ENCODE measurements around the gene ARFGAP3.

ARFGAP3 gene

DNA sequence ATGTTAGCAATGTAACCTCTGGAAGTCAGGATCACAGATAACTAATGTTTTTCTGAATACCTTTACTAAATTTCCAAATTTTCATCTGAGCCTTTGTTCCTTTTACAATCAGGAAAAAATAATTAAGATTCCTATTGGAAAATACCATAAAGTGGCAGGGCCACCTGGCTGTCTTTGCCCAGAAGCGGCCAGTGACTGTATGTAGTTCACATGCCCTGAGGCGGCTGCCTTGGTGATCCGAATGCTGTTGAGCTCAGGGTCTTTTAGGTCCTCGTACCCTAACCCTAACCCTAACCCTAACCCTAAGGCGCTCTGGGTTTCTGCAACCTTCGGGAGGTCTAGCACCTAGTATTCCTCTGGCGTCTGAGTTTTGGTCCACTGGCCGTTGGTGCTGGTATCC lies 8.5 kb upstream of the ARFGAP3 start:
- DNase-seq (ENCODE audit: insufficient read length, low spot score): no peak
- no peak for FAIRE-seq

DNA sequence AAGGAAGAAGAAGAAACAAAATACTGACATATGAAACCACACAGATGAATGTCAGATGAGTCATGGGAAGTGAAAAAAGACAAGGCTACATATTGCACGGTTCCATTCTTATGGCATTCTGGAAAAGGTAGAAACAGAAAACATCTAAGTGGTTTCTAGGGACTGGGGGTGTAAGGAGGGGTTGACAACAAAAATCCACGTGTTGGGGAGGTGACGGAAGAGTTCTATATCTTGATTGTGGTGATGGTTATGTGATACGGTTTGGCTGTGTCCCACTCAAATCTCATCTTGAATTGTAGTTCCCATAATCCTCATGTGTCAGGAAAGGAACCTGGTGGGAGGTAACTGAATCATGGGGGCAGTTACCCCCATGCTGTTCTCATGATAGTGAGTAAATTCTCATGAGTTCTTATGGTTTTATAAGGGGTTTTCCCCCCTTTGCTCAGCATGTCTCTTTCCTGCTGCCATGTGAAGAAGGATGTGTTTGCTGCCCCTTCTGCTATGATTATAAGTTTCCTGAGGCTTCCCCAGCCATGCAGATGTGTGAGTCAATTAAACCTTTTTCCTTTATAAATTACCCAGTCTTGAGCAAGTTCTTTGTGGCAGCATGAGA lies 6.4 kb upstream of the ARFGAP3 start:
- DNase-seq (ENCODE audit: insufficient read length, low spot score) (peak; percentile 40), FAIRE-seq (no peak)

DNA sequence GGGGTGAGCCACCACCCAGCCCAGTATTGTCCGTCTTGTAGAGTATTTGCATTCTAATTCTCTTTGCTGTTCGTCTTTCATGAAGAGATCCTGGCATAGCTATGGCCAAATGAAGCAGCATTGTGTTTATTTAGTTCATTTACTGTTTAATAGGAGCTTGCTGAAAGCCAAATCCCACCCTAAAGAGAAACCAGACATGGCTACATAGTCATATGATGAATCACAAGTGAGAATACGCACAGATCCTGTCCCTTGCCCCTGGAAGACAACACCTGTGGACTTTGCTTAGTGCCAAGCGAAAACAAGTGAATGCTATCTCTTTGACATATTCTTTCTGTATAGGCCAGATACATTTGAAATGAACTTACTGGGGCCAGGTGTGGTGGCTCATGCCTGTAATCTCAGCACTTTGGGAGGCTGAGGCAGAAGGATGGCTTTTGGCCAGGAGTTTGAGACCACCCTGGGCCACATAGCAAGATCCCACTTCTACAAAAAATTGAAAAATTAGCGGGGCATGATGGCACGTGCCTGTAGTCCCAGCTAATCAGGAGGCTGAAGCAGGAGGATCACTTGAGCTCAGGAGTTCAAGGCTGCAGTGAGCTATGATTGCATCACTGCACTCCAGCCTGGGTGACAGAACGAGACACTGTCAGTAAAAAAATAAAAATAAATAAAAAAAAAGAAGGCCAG lies 5.1 kb upstream of the ARFGAP3 start:
- peak; percentile 22 for DNase-seq (ENCODE audit: insufficient read length, low spot score)
- FAIRE-seq: no peak

DNA sequence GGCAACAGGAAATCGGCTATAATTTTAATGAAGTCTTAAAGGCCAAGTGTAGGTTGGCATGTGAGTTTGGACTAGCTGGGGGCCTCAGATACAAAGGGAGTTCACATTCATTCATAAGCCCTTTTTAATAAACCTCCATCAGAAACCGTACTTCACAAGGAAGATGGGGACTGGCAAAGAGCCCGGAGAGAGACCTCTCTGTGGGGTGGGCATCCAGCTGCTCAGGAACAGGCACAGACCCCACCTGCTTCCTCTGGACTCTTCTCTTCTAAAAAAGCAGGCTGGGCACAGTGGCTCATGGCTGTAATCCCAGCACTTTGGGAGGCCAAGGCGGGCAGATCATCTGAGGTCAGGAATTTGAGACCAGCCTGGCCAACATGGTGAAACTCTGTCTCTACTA lies 3.9 kb upstream of the ARFGAP3 start:
- DNase-seq (ENCODE audit: insufficient read length, low spot score): no peak
- no peak for FAIRE-seq

DNA sequence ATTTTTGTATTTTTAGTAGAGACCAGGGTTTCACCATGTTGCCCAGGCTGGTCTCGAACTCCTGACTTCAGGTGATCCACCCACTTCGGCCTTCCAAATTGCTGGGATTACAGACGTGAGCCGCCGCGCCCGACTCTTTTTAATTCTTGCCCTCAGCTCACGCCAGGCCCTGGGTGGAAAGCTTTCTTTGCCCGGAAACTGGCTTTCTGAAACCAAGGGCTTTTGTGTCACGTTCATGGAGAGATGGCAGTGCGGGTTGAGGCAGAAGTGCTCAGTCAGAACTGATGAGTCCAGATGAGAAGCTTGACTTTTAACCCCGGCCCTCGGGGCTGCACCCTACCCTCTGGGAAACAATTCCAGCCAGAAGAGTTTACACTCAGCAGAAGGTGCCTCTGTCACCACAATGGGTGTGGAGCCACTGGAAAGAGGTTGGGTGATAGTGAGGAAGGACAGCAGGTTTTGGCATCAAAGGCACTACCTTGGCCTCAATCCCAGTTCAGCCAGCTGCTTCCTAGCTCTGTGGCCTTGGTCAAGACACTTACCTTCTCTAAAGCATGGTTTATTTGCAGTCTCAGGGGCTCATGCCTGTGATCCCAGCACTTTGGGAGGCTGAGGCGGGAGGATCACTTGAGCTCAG lies 890 bp upstream of the ARFGAP3 start:
- FAIRE-seq: no peak
- no peak for DNase-seq (ENCODE audit: insufficient read length, low spot score)

DNA sequence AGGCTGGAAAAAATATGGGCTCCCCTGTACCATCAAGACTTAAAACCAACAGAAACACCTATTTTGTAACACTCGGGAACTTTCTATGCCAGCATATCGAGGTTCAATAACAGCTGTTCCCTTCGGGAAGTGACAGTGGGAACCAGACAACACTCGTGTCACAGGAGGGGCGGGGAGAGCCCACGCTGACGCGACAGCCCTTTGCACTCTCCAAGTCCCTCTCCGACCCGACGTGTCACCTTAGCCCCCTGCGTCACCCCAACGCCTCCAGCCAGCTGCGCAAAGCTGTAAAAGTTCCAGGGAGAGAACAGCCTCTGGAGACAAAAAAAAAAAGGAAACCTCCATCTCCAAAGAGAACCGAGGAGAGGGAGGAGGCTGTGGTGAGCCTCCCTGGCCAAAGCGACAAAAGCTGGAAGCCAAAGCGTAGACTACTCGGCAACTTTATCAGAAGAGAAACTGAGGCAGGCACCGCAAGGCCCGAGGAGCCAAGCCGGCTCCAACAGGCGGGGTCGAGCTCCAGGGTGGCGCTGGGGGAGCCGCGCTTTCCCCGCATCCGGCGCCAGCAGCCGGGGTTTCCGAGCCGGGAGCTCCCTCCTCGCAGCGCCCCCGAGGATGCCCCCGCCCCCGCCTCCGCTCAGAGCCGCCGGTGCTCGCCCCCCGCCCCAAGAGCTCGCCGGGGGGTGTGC lies 751 bp downstream of the ARFGAP3 start:
- FAIRE-seq: no peak
- DNase-seq (ENCODE audit: insufficient read length, low spot score): no peak

DNA sequence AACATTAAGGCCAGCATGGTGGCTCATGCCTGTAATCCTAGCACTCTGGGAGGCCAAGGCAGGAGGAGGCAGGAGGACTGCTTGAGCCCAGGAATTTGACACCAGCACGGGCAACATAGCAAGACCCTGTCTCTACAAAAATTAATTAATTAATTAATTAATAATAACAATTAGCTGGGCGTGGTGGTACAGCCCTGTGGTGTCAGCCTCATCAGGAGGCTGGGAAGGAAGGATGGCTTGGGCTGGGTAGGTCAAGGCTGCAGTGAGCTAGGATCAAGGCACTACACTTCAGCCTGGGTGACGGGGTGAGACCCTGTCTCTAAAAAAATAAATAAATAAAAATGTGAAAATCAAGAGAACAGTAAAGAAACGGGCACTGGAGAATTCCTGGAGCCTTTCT lies 1.4 kb downstream of the ARFGAP3 start:
- FAIRE-seq (no peak), DNase-seq (ENCODE audit: insufficient read length, low spot score) (no peak)

DNA sequence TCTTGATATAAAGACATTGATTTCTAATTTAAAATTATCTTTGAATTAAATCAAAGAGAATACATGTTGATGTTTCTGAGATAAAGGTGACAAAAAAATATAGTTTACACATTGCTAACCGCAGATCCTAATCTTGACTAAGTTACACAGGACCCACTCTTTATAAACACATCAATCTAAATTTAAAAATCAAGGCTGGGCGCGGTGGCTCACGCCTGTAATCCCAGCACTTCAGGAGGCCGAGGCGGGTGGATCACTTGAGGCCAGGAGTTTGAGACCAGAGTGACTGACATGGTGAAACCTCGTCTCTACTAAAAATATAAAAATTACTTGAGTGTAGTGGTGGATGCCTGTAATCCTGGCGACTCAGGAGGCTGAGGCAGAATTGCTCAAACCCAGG lies 1.9 kb downstream of the ARFGAP3 start:
- DNase-seq (ENCODE audit: insufficient read length, low spot score) (no peak), FAIRE-seq (no peak)

DNA sequence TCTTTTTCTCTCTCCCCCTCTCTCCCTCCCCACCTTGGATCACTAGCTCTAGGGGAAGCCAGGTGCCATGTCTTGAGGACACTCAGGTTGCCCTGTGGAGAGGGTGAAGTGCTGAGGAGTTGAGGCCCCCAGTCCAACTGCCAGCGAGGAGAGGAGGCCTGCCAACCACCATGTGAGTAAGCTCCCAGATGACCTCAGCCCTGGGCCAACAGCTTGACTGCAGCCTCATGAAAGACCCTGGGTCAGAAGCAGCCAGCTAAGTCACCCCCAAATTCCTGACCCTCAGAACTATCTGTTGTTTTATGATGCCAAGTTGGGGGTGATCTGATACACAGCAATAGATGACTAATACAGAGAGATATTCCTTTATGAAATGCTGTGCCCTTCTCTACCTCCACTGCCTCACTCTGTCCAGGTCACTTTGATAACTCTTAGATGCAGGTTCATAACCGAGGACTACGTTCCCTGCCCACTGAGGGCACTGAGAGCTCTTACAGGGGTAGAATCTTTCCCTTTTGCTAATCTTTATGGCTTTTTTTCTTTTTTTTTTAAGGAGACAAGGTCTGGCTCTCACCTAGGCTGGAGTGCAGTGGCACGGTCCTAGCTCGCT lies 8.0 kb downstream of the ARFGAP3 start:
- no peak for FAIRE-seq
- no peak for DNase-seq (ENCODE audit: insufficient read length, low spot score)

DNA sequence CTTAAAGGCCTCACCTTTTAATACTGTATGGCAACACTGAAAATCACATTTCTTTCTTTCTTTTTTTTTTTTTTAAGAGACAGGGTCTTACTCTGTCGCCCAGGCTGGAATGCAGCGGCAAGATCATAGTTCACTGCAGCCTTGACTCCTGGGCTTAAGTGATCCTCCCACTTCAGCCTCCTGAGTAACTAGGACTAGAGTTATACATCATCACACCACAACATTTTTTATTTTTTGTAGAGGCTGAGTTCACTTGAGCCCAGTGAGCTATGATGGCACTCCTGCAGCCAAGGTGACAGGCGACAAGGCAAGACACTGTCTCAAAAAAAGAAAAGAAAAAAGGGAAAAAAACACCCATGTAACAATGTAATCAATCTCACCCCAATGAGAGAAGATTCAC lies 10.0 kb downstream of the ARFGAP3 start:
- DNase-seq (ENCODE audit: insufficient read length, low spot score) (no peak), FAIRE-seq (no peak)

DNA sequence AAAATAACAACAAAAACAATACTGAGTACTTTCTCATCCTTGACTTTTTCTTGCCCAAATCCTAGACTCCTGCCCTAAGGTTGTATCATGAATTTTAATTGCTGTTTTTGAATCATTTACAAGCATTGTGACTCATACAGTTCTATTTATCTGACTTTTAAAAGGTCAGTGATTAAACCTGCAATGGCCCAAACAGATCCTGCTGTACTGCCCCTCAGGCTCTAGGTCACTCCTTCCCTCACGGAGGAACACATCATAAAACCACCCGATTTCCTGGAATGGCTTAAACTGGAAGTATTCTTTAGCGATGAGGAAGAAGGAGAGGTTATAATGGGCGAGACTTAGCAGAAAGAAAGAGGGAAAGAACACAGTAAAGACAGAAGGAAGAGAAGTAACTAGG lies 12.3 kb downstream of the ARFGAP3 start:
- DNase-seq (ENCODE audit: insufficient read length, low spot score) (peak; percentile 44), FAIRE-seq (no peak)

DNA sequence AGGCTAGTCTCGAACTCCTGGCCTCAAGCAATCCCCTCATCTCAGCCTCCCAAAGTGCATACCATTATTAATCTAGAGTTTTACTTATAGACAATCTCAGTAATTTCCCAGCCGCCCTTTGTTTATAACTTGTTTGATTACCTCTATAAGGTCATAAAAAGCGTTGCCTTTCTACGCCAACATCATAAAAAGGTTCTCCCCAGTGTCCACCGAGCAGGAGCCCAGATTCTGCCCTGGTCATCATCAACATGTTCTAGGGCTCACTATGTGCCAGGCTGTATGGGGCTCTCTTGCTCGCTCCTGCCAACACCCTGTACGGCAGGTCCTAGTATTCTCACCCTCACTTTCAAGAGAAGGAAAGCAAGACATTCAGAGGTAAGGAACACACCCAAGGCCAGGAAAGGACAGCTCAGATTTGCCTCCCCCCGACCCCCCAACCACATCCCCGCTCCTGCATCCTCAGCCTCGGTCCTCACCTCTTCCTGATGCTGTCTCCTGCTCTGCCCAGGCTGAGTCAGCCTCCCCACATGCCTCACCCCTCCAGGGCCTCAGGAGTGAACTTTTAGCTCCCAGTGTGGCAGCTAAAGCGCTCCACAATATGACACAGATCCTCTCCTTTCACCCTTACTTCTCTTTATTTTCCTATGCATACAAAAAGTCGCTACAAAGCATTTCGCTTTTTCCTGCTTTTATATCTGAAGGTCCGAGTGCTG lies 14.3 kb downstream of the ARFGAP3 start:
- FAIRE-seq (no peak), DNase-seq (ENCODE audit: insufficient read length, low spot score) (no peak)

DNA sequence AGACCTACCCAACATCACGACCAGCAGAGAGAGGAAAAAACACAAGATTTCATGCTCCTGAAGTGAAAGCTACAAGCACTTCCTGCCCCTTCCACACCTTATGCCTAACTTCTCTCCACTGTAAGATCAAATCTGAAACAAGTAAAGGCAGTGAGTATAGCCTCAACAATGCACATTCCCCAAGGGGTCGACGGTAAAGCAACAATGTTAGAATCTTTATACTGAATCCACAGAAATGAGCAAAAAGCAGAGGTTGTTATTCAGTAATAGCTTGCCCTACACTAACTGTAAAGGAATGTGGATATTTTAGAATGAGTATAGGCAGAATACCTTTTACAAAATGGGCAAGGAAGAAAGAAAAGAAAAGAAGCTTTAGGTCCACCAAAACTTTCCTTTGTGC lies 15.6 kb downstream of the ARFGAP3 start:
- DNase-seq (ENCODE audit: insufficient read length, low spot score): no peak
- FAIRE-seq: no peak

DNA sequence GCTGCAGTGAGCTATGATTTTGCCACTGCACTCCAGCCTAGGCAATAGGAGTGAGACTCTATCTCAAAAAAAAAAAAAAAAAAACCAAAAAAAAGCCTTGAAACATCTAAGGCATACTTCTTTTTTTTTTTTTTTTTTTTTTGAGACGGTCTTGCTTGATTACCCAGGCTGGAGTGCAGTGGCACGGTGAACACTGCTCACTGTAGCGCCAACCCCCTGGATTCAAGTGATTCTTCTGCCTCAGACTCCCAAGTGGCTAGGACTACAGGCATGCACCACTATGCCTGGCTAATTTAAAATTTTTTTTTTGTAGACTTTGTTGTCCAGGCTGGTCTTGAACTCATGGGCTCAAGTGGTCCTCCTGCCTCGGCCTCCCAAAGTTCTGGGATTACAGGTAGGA lies 19.5 kb downstream of the ARFGAP3 start:
- DNase-seq (ENCODE audit: insufficient read length, low spot score) (no peak), FAIRE-seq (no peak)

DNA sequence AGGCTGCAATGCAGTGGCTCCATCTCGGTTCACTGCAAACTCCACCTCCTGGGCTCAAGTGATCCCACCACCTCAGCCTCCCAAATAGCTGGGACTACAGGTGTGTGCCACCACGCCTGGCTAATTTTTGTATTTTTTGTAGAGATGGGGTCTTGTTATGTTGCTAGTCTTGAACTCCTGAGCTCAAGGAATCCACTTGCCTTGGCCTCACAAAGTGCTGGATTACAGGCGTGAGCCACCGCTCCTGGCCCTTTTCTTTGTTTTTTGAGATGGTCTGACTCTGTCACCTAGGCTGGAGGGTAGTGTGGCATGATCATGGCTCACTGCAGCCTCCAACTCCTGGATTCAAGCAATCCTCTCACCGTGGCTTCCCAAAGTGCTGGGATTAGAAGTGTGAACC lies 21.0 kb downstream of the ARFGAP3 start:
- FAIRE-seq: no peak
- DNase-seq (ENCODE audit: insufficient read length, low spot score): no peak

DNA sequence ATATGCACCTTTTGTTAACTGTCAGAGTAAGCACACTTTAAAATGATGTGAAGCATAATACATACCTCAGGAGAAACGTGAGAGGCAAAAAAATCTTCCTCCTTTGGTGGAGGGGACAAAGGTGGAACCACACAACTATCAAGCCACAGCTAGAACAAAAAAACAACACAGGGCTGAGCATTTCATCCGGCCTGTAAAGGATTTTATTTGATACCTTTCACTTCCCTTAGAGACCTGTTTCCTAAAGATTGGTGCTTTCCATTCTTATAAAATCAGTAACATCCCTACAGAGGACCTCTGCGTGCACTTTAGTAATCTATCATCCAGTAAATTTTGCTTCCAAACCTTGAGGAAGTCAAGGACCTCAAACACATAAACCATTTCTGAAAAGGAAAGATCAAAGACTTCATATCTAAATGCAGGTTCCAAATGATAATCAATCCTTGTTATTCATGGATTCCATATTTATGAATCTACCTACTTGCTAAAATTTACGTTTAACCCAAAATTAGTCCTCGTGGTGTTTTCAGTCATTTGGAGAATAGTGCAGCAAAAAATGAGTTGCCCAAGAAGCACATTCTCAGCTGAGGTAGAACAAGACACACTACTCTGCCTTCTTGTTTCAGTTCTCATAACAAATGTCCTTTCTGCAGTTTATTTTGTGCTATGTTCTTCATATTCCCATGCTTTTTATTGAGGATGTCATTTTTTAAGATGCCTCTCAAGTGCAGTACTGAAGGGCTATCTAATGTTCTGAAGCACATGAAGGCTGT lies 22.7 kb downstream of the ARFGAP3 start:
- FAIRE-seq (no peak), DNase-seq (ENCODE audit: insufficient read length, low spot score) (no peak)

DNA sequence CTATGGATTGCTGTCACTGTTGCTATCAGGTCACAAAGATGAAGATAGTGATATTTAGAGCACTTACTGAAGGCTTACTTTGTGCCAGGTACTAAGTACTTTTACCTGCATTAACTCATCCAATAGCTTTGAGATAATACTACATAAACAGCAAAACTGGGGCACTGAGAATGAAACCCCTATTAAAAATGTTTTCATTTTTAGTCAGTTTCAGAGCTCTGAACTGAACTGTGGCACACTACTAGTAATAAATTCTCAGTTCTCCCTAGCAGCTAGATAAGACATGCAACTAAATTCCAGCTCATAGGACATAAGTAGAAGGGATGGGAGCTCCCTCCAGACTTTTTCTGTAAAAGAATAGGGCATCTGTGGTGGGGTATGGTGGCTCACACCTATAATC lies 24.0 kb downstream of the ARFGAP3 start:
- DNase-seq (ENCODE audit: insufficient read length, low spot score) (no peak), FAIRE-seq (no peak)

DNA sequence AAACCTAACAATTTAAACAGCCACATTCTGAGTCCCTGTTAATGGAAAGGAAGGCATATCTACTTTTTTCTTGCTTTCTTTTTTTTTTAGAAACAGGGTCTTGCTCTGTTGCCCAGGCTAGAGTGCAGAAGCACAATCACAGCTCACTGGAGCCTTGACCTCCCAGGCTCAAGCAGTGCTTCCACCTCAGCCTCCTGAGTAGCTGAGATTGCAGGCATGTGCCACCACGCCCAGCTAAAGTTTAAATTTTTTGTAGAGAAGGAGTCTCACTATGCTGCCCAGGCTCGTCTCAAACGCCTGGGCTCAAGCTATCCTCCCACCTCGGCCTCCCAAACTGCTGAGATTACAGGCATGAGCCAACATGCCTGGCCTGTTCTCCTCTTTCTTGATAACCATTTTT lies 25.4 kb downstream of the ARFGAP3 start:
- DNase-seq (ENCODE audit: insufficient read length, low spot score) (no peak), FAIRE-seq (no peak)

DNA sequence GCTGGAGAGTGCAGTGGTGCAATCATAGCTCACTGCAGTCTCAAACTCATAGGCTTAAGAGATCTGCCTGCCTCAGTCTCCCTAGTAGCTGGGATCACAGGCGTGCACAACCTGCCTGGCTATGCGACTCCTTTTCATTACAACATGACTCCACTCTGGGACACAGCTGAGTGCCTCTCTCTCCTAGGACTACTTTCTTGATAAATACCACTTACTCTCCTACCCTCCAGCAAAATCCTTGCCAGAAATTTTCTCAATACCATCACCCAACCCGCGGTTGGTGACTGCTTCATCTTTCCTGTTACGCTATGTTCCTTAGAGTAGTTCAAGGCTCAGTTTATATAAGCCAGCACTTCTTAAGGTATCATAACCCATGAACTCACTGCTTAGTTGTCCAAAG lies 26.9 kb downstream of the ARFGAP3 start:
- FAIRE-seq (no peak), DNase-seq (ENCODE audit: insufficient read length, low spot score) (no peak)

DNA sequence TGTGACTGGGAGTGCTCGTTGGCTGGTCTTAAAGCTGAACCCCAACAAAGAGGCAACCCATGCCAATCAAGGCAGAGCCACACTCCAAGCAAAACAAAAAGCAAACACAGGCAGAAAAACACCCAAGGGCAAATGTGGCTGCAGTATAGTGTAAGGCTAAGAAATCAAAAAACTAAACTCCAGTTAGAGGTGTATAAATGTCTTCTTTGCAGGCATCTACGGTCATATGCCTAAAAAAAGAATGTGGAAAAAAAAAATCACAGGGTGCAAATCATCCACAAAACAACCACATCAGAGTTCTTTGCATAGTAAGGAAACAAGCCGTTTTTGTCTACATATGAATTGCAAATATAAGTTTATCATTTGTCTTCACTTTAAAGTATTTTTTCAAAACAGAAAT lies 27.8 kb downstream of the ARFGAP3 start:
- DNase-seq (ENCODE audit: insufficient read length, low spot score) (no peak), FAIRE-seq (no peak)

Measured in HTR-8/SVneo (cell line).